CD14-positive monocyte (primary cell): Measurements from ENCODE around the gene CTNS. TPM values are rescaled to one million over a fixed set of nuclear protein-coding genes. Genes with fewer than 3 reads are reported as not detected.

ENCODE experiments used
- DNase-seq, 3 donors: peaks; one replicate each; pipeline ENCODE4 v3.0.0-alpha.2; 2011 to 2022
- H2AFZ ChIP-seq: 2 replicates; pipeline ENCODE4 v1.6.0; 2012; ENCODE audit warnings: mild to moderate bottlenecking, low read depth, low read length, inconsistent platforms; ENCODE audit not compliant: insufficient read depth, poor library complexity, severe bottlenecking
- H3K27ac ChIP-seq, 2 donors: 1 replicate in 1 of 2; 2 replicates in 1 of 2; pipeline ENCODE4 v1.5.1; 2012 to 2013; ENCODE audit warnings: low read length in 2 of 2, control low read depth in 1 of 2, inconsistent platforms in 1 of 2, low read depth in 1 of 2, mild to moderate bottlenecking in 1 of 2
- H3K27me3 ChIP-seq, 2 donors: one replicate each; pipeline versions ENCODE4 v1.6.0 to v1.6.1; 2011 to 2013; ENCODE audit warnings: low read length in 2 of 2; ENCODE audit not compliant: control insufficient read depth in 2 of 2, insufficient read depth in 2 of 2
- H3K36me3 ChIP-seq, 2 donors: replicated peaks in 1 of 2; 1 replicate in 1 of 2; 2 replicates in 1 of 2; pipeline versions ENCODE4 v1.5.1 to v1.6.1; 2012 to 2013; ENCODE audit warnings: low read length in 2 of 2, control low read depth in 1 of 2, inconsistent platforms in 1 of 2, mild to moderate bottlenecking in 1 of 2; ENCODE audit not compliant: insufficient read depth in 2 of 2, control insufficient read depth in 1 of 2
- H3K4me1 ChIP-seq, 2 donors: 1 replicate in 1 of 2; 2 replicates in 1 of 2; pipeline versions ENCODE4 v1.5.1 to v1.6.1; 2012 to 2013; ENCODE audit warnings: low read length in 2 of 2, control low read depth in 1 of 2, inconsistent platforms in 1 of 2, mild to moderate bottlenecking in 1 of 2, moderate library complexity in 1 of 2; ENCODE audit not compliant: insufficient read depth in 2 of 2, control insufficient read depth in 1 of 2
- H3K4me2 ChIP-seq: replicated peaks from 2 replicates; pipeline ENCODE3; 2012; ENCODE audit warnings: low read length, moderate library complexity, mild to moderate bottlenecking; ENCODE audit not compliant: poor library complexity, severe bottlenecking; ENCODE audit errors: extremely low read depth
- H3K4me3 ChIP-seq, 3 experiments: fragments of 200-600 bp in 1 of 3; sonication (generic) in 1 of 3; replicated peaks in 1 of 3; 1 replicate in 2 of 3; 2 replicates in 1 of 3; pipeline ENCODE4 v1.5.1; 2011 to 2013; ENCODE audit warnings: low read length in 3 of 3, mild to moderate bottlenecking in 3 of 3, control low read depth in 2 of 3, low read depth in 2 of 3, inconsistent platforms in 1 of 3, moderate library complexity in 1 of 3
- H3K79me2 ChIP-seq: 2 replicates; pipeline ENCODE4 v1.6.0; 2012; ENCODE audit warnings: mild to moderate bottlenecking, control low read depth, inconsistent platforms, low read length, moderate library complexity; ENCODE audit not compliant: insufficient read depth
- H3K9ac ChIP-seq: 2 replicates; pipeline ENCODE4 v1.6.0; 2017; ENCODE audit warnings: low read length, mild to moderate bottlenecking; ENCODE audit not compliant: insufficient read depth, poor library complexity, severe bottlenecking
- H3K9me3 ChIP-seq, 2 donors: replicated peaks in 1 of 2; 1 replicate in 1 of 2; 2 replicates in 1 of 2; pipeline versions ENCODE4 v1.5.1 to v1.6.1; 2012 to 2013; ENCODE audit warnings: low read length in 2 of 2, control low read depth in 1 of 2; ENCODE audit not compliant: control insufficient read depth in 1 of 2, insufficient read depth in 1 of 2
- H4K20me1 ChIP-seq: 2 replicates; pipeline ENCODE4 v1.6.0; 2012; ENCODE audit warnings: mild to moderate bottlenecking, low read length, control low read depth, moderate library complexity; ENCODE audit not compliant: insufficient read depth
- H3K27ac Mint-ChIP-seq, 7 donors: one replicate each; pipeline ENCODE4 v1.8.0; 2020; ENCODE audit warnings: mild to moderate bottlenecking in 7 of 7, mixed read lengths in 7 of 7, moderate library complexity in 6 of 7, inconsistent platforms in 2 of 7
- H3K27me3 Mint-ChIP-seq, 3 donors: one replicate each; pipeline ENCODE4 v1.8.0; 2021 to 2022; ENCODE audit warnings: low read depth in 3 of 3, mild to moderate bottlenecking in 3 of 3, mixed read lengths in 3 of 3, moderate library complexity in 3 of 3, inconsistent platforms in 1 of 3
- H3K36me3 Mint-ChIP-seq, 2 donors: one replicate each; pipeline ENCODE4 v1.8.0; 2020; ENCODE audit warnings: mixed read lengths in 2 of 2, inconsistent platforms in 1 of 2, mild to moderate bottlenecking in 1 of 2
- H3K4me1 Mint-ChIP-seq: one replicate; pipeline ENCODE4 v1.8.0; 2020; ENCODE audit warnings: mild to moderate bottlenecking, mixed read lengths
- H3K4me3 Mint-ChIP-seq, 2 donors: one replicate each; pipeline ENCODE4 v1.8.0; 2020; ENCODE audit warnings: mild to moderate bottlenecking in 2 of 2, mixed read lengths in 2 of 2, moderate library complexity in 1 of 2
- H3K9me3 Mint-ChIP-seq, 7 donors: one replicate each; pipeline ENCODE4 v1.8.0; 2020 to 2022; ENCODE audit warnings: mixed read lengths in 7 of 7, mild to moderate bottlenecking in 6 of 7, moderate library complexity in 6 of 7, inconsistent platforms in 2 of 7
- CTCF ChIP-seq: fragments of 200-600 bp; IDR thresholded peaks from one replicate; pipeline ENCODE4 v1.8.0; 2022; ENCODE audit warnings: antibody characterized with exemption, mild to moderate bottlenecking
- WGBS: methylation state at CpG from one replicate; pipeline ENCODE4 v1.1.5; 2013; ENCODE audit warnings: missing lambda C conversion rate; ENCODE audit not compliant: insufficient coverage; 5-methylcytosine and 5-hydroxymethylcytosine counted together
- intact Hi-C, 2 donors: fragments of 100-400 bp; cut with micrococcal nuclease; formaldehyde crosslinking; loops; one replicate each; pipeline versions ENCODE4 v1.15.0 to v1.15.1; 2023
- polyA plus RNA-seq, 3 donors: library from polyadenylated mRNA; depleted of rRNA in 1 of 3; unstranded in 2 of 3; stranded (reverse) in 1 of 3; fragments of 300-500 nt in 2 of 3; fragments of >200 nt in 1 of 3; fragmentation: Illumina TruSeq in 2 of 3; gene quantifications; 1 replicate in 2 of 3; 2 replicates in 1 of 3; pipeline ENCODE4 v1.2.3, GENCODE V29; 2012 to 2021

Gene CTNS
- polyA plus RNA-seq, 3 donors: 11.6 to 11.8 (median 11.7) TPM

- H3K4me1 ChIP-seq: no peaks in the 10 kb centered on the region
- Mint-ChIP-seq H3K4me3 (no peak overlapping the region), H3K4me1 (peaks cover 2% of the 10 kb centered on the region), H3K27ac (no peak overlapping the region), H3K9me3 (peaks cover 0 to 3% (median 0%) of the 10 kb centered on the region in 7 donors), H3K36me3 (peaks cover 0 to 1% of the 10 kb centered on the region in 2 donors), H3K27me3 (peaks cover 7 to 16% (median 15%) of the 10 kb centered on the region in 3 donors)
- H3K79me2 ChIP-seq: no peaks in the 10 kb centered on the region
- no peak for DNase-seq
- H3K4me2 ChIP-seq: no peak overlapping the region
- no peak for TF ChIP-seq CTCF
- no peak overlapping the region for H3K4me3 ChIP-seq
- no peak overlapping the region for H3K27ac ChIP-seq
- no peak overlapping the region for H2AFZ ChIP-seq
- H4K20me1 ChIP-seq: no peaks in the 10 kb centered on the region
- H3K27me3 ChIP-seq: no peaks in the 10 kb centered on the region
- 92% methylated on average over 11 of the region's 14 CpGs for WGBS
- H3K9ac ChIP-seq: no peak overlapping the region
- no peaks in the 10 kb centered on the region for H3K36me3 ChIP-seq
- H3K9me3 ChIP-seq: no peaks in the 10 kb centered on the region
- intact Hi-C loops: no loop called here
These were observed 52.3 kb downstream of the CTNS start for GRCh38 chr17:3688852-3689261.

- no peaks in the 10 kb centered on the region for H3K36me3 ChIP-seq
- 97% methylated on average over 30 of the region's 44 CpGs for WGBS
- Mint-ChIP-seq H3K9me3 (peaks cover 0 to 3% (median 0%) of the 10 kb centered on the region in 7 donors), H3K36me3 (peaks cover 0 to 1% of the 10 kb centered on the region in 2 donors), H3K27ac (peak overlapping the region in 2 of 7 donors; percentile 2 to 9), H3K27me3 (peaks cover 11 to 18% (median 18%) of the 10 kb centered on the region in 3 donors), H3K4me3 (no peak overlapping the region), H3K4me1 (peaks cover 3% of the 10 kb centered on the region)
- intact Hi-C loops: no loop called here
- no peaks in the 10 kb centered on the region for H3K79me2 ChIP-seq
- peaks cover 0 to 3% of the 10 kb centered on the region in 2 donors for H3K27me3 ChIP-seq
- no peaks in the 10 kb centered on the region for H3K9me3 ChIP-seq
- H3K4me1 ChIP-seq: peaks cover 0 to 2% of the 10 kb centered on the region in 2 donors
- no peak overlapping the region for H3K9ac ChIP-seq
- no peak overlapping the region for H3K4me2 ChIP-seq
- H3K4me3 ChIP-seq: no peak overlapping the region
- DNase-seq: no peak
- H3K27ac ChIP-seq: no peak overlapping the region
- no peak for TF ChIP-seq CTCF
- H4K20me1 ChIP-seq: no peaks in the 10 kb centered on the region
- no peak overlapping the region for H2AFZ ChIP-seq
These were observed 52.9 kb downstream of the CTNS start for GRCh38 chr17:3689262-3690093.
